Sigmoid colon (tissue), 4 donors: ENCODE data around the gene KIF26B.

Source experiments
- CTCF ChIP-seq, 4 experiments: fragments of 450-650 bp in 3 of 4; fragments of 200-600 bp in 1 of 4; IDR thresholded peaks; one replicate each; pipeline ENCODE4 v1.5.1; 2016 to 2019; ENCODE audit warnings: antibody characterized with exemption in 4 of 4, mild to moderate bottlenecking in 3 of 4, moderate library complexity in 2 of 4
- POLR2AphosphoS5 ChIP-seq, 4 donors: sonication (generic); formaldehyde crosslinking; IDR thresholded peaks; one replicate each; pipeline ENCODE4 v1.6.1; 2017; ENCODE audit warnings: antibody characterized with exemption in 4 of 4

GRCh38 chr1:245437369-245438062 lies 282.7 kb downstream of the KIF26B start:
- no peak for TF ChIP-seq CTCF (IDR thresholded peaks at IDR 0.05)
- no peak for TF ChIP-seq POLR2AphosphoS5 (IDR thresholded peaks at IDR 0.05)
